ENCODE results near the gene OLIG1. TPM values are rescaled to one million over a fixed set of nuclear protein-coding genes. Genes with fewer than 3 reads are reported as not detected.

The OLIG1 gene
- polyA plus RNA-seq, 3 donors = 20.0 to 51.0 (median 40.7) TPM

DNA sequence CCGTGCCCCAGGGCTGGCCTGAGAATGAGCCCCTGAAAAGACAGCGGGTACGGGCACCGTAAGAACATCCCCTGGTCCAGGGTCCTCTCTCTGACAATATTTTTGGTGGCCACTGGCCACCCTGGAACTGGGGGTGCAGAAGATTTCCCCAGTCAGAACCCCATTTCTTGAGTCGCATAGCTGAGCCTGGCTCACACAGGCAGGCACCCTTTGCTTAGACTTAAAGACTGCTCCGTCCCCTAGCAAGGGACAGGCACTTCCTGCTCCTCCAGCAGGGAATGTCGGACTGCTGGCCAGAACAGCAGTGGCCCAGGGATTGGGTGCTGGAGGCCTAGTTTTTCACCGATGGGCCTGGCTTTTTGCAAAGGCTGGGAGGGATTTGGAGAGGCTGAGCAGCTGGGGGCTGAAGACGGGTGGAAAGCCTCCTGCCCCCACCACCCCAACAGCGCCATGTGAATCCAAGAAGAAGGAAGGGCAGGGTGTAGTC, 39.9 kb upstream of the OLIG1 start:
- H3K36me3 Mint-ChIP-seq = peaks cover 35 to 39% of the 10 kb centered on the region in 2 donors
- Histone ChIP-seq H3K9me3 (replicated peaks in 1 of 2; ENCODE audit: control insufficient read depth in 1 of 2, insufficient read depth in 1 of 2, low read length in 2 of 2) (peaks cover 0 to 6% of the 10 kb centered on the region in 2 donors), H3K4me1 (ENCODE audit: control insufficient read depth in 1 of 2, insufficient read depth in 2 of 2, low read length in 2 of 2) (peaks cover 51% of the 10 kb centered on the region in 2 donors), H3K4me2 (replicated peaks; ENCODE audit: extremely low read depth, low read length, poor library complexity, severe bottlenecking) (no peak overlapping the region), H2AFZ (ENCODE audit: insufficient read depth, low read depth, low read length, poor library complexity, severe bottlenecking) (no peak overlapping the region), H3K79me2 (ENCODE audit: insufficient read depth, low read length) (no peaks in the 10 kb centered on the region), H3K9ac (ENCODE audit: insufficient read depth, low read length, poor library complexity, severe bottlenecking) (no peak overlapping the region), H3K36me3 (replicated peaks in 1 of 2; ENCODE audit: control insufficient read depth in 1 of 2, insufficient read depth in 2 of 2, low read length in 2 of 2) (no peaks in the 10 kb centered on the region), H3K27ac (ENCODE audit: low read depth in 1 of 2, low read length in 2 of 2) (no peak overlapping the region), H4K20me1 (ENCODE audit: insufficient read depth, low read length) (peaks cover 8% of the 10 kb centered on the region), H3K27me3 (ENCODE audit: control insufficient read depth in 2 of 2, insufficient read depth in 2 of 2, low read length in 2 of 2) (peaks cover 34 to 89% of the 10 kb centered on the region in 2 donors), H3K4me3 (replicated peaks in 1 of 3; ENCODE audit: low read depth in 2 of 3, low read length in 3 of 3) (no peak overlapping the region)
- peak overlapping the region; percentile 20 to 94 for H3K4me3 Mint-ChIP-seq
- peaks cover 58% of the 10 kb centered on the region for H3K4me1 Mint-ChIP-seq
- no peak overlapping the region for H3K27ac Mint-ChIP-seq
- peaks cover 0 to 37% (median 22%) of the 10 kb centered on the region in 7 donors for H3K9me3 Mint-ChIP-seq
- intact Hi-C loops (cut with micrococcal nuclease) = loop anchor here (5.0 to 10.0 kb wide), 2 partner anchors 42 to 165 kb away; partner anchors contain the start of gene OLIG1 (in 2 of the 2)
- no peak for DNase-seq
- TF ChIP-seq, protein P1, sequence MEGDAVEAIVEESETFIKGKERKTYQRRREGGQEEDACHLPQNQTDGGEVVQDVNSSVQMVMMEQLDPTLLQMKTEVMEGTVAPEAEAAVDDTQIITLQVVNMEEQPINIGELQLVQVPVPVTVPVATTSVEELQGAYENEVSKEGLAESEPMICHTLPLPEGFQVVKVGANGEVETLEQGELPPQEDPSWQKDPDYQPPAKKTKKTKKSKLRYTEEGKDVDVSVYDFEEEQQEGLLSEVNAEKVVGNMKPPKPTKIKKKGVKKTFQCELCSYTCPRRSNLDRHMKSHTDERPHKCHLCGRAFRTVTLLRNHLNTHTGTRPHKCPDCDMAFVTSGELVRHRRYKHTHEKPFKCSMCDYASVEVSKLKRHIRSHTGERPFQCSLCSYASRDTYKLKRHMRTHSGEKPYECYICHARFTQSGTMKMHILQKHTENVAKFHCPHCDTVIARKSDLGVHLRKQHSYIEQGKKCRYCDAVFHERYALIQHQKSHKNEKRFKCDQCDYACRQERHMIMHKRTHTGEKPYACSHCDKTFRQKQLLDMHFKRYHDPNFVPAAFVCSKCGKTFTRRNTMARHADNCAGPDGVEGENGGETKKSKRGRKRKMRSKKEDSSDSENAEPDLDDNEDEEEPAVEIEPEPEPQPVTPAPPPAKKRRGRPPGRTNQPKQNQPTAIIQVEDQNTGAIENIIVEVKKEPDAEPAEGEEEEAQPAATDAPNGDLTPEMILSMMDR (IDR thresholded peaks at IDR 0.05) = no peak
- peaks cover 60 to 94% (median 93%) of the 10 kb centered on the region in 3 donors for H3K27me3 Mint-ChIP-seq (ENCODE audit: low read depth in 3 of 3)
- 99% methylated on average over 6 of the region's 10 CpGs for WGBS (ENCODE audit: insufficient coverage)

DNA sequence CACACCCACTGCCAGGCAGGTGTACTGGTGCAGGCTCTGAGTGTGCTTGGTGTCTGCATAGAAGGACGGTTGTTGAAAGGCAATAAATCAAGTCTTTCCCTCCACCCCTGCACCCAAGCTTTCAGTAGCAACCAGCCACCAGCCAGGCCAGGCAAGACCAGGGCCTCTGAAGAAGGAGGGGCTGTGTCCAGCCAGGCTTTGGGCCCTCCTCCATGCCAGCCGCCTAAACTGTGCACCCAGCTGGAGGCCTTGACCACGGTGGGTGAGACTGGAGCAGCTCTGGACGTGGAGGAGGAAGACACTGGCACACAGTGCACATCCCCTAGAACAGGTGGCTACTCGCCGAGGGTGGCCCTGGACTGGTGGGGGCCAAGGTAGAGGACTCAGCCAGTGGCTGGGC, 39.3 kb upstream of the OLIG1 start:
- 56% methylated on average over 5 of the region's 6 CpGs for WGBS (ENCODE audit: insufficient coverage)
- Histone ChIP-seq H3K27me3 (ENCODE audit: control insufficient read depth in 2 of 2, insufficient read depth in 2 of 2, low read length in 2 of 2) (peaks cover 28 to 83% of the 10 kb centered on the region in 2 donors), H3K9me3 (replicated peaks in 1 of 2; ENCODE audit: control insufficient read depth in 1 of 2, insufficient read depth in 1 of 2, low read length in 2 of 2) (peaks cover 0 to 6% of the 10 kb centered on the region in 2 donors), H3K4me1 (ENCODE audit: control insufficient read depth in 1 of 2, insufficient read depth in 2 of 2, low read length in 2 of 2) (peaks cover 51% of the 10 kb centered on the region in 2 donors), H3K4me2 (replicated peaks; ENCODE audit: extremely low read depth, low read length, poor library complexity, severe bottlenecking) (no peak overlapping the region), H4K20me1 (ENCODE audit: insufficient read depth, low read length) (peaks cover 6% of the 10 kb centered on the region), H2AFZ (ENCODE audit: insufficient read depth, low read depth, low read length, poor library complexity, severe bottlenecking) (no peak overlapping the region), H3K27ac (ENCODE audit: low read depth in 1 of 2, low read length in 2 of 2) (no peak overlapping the region), H3K79me2 (ENCODE audit: insufficient read depth, low read length) (no peaks in the 10 kb centered on the region), H3K9ac (ENCODE audit: insufficient read depth, low read length, poor library complexity, severe bottlenecking) (no peak overlapping the region), H3K4me3 (replicated peaks in 1 of 3; ENCODE audit: low read depth in 2 of 3, low read length in 3 of 3) (no peak overlapping the region), H3K36me3 (replicated peaks in 1 of 2; ENCODE audit: control insufficient read depth in 1 of 2, insufficient read depth in 2 of 2, low read length in 2 of 2) (no peaks in the 10 kb centered on the region)
- TF ChIP-seq, protein P1 (IDR thresholded peaks at IDR 0.05) = no peak
- H3K27ac Mint-ChIP-seq = no peak overlapping the region
- H3K4me3 Mint-ChIP-seq = peak overlapping the region in 1 of 2 donors; percentile 94
- intact Hi-C loops (cut with micrococcal nuclease) = no loop called here
- H3K36me3 Mint-ChIP-seq = peaks cover 33 to 39% of the 10 kb centered on the region in 2 donors
- no peak for DNase-seq
- H3K27me3 Mint-ChIP-seq (ENCODE audit: low read depth in 3 of 3) = peaks cover 54 to 88% (median 87%) of the 10 kb centered on the region in 3 donors
- H3K9me3 Mint-ChIP-seq = peaks cover 0 to 31% (median 20%) of the 10 kb centered on the region in 7 donors
- peaks cover 58% of the 10 kb centered on the region for H3K4me1 Mint-ChIP-seq
